GM12878 (cell line): ENCODE measurements around the gene PLK1. TPM values are rescaled to one million over a fixed set of nuclear protein-coding genes. Genes with fewer than 3 reads are reported as not detected.

ENCODE experiments used
- ATF7 ChIP-seq: fragments of 450-650 bp; IDR thresholded peaks from 2 replicates; pipeline ENCODE4 v1.6.1; 2016; ENCODE audit warnings: low read depth, mild to moderate bottlenecking
- BACH1 ChIP-seq: fragments of 450-650 bp; IDR thresholded peaks from 2 replicates; pipeline ENCODE4 v1.6.1; 2017; ENCODE audit warnings: mild to moderate bottlenecking, borderline replicate concordance
- BHLHE40 ChIP-seq, 2 experiments: fragments of 450-650 bp in 1 of 2; IDR thresholded peaks; 2 replicates each; pipeline ENCODE4 v1.6.1; 2011 to 2017; ENCODE audit warnings: low read depth in 2 of 2, borderline replicate concordance in 1 of 2, improper control_type of control experiment in 1 of 2, low read length in 1 of 2, mild to moderate bottlenecking in 1 of 2
- CBX3 ChIP-seq: fragments of 200-600 bp; sonication (generic); IDR thresholded peaks from 2 replicates; pipeline ENCODE4 v1.6.1; 2016; ENCODE audit warnings: low read depth, borderline replicate concordance
- CHD2 ChIP-seq: IDR thresholded peaks from 2 replicates; pipeline ENCODE4 v1.6.1; 2011; ENCODE audit warnings: low read depth, low read length, improper control_type of control experiment, borderline replicate concordance
- DPF2 ChIP-seq: fragments of 450-650 bp; IDR thresholded peaks from 2 replicates; pipeline ENCODE4 v1.6.1; 2017; ENCODE audit warnings: mild to moderate bottlenecking
- EP300 ChIP-seq, 2 experiments: fragments of 150-350 bp in 1 of 2; IDR thresholded peaks; 2 replicates each; pipeline ENCODE4 v1.6.1; 2011 to 2012; ENCODE audit warnings: low read depth in 2 of 2, low read length in 2 of 2, borderline replicate concordance in 1 of 2, improper control_type of control experiment in 1 of 2, inconsistent platforms in 1 of 2; ENCODE audit not compliant: control insufficient read depth in 1 of 2
- HCFC1 ChIP-seq: fragments of 150-350 bp; IDR thresholded peaks from 2 replicates; pipeline ENCODE4 v1.6.1; 2014; ENCODE audit warnings: low read length
- HDGF ChIP-seq: fragments of 450-650 bp; IDR thresholded peaks from 2 replicates; pipeline ENCODE4 v1.6.1; 2016; ENCODE audit warnings: antibody characterized with exemption
- IKZF2 ChIP-seq, 2 experiments: fragments of 450-650 bp; IDR thresholded peaks; 2 replicates each; pipeline ENCODE4 v1.6.1; 2017; ENCODE audit warnings: mild to moderate bottlenecking in 2 of 2, moderate library complexity in 2 of 2
- IRF3 ChIP-seq: fragments of 450-650 bp; IDR thresholded peaks from 2 replicates; pipeline ENCODE4 v1.6.1; 2014; ENCODE audit warnings: mild to moderate bottlenecking
- IRF5 ChIP-seq: fragments of 450-650 bp; IDR thresholded peaks from 2 replicates; pipeline ENCODE4 v1.6.1; 2017; ENCODE audit warnings: borderline replicate concordance
- NR2C2 ChIP-seq: IDR thresholded peaks from 2 replicates; pipeline ENCODE4 v1.6.1; 2011; ENCODE audit warnings: borderline replicate concordance, low read depth; ENCODE audit not compliant: control insufficient read depth, insufficient read length
- PKNOX1 ChIP-seq: fragments of 450-650 bp; IDR thresholded peaks from 2 replicates; pipeline ENCODE4 v1.6.1; 2016; ENCODE audit warnings: mild to moderate bottlenecking
- RAD21 ChIP-seq: IDR thresholded peaks from 2 replicates; pipeline ENCODE4 v1.6.1; 2011; ENCODE audit warnings: mild to moderate bottlenecking, low read depth, low read length, moderate library complexity; ENCODE audit not compliant: insufficient read depth
- RFX5 ChIP-seq: IDR thresholded peaks from 2 replicates; pipeline ENCODE4 v1.6.1; 2011; ENCODE audit warnings: low read depth, low read length, improper control_type of control experiment
- SPI1 ChIP-seq: IDR thresholded peaks from 2 replicates; pipeline ENCODE4 v1.6.1; 2011; ENCODE audit warnings: low read depth, mild to moderate bottlenecking, low read length, moderate library complexity, borderline replicate concordance; ENCODE audit not compliant: insufficient read depth
- SREBF1 ChIP-seq: IDR thresholded peaks from 2 replicates; pipeline ENCODE4 v1.6.1; 2012; ENCODE audit warnings: mild to moderate bottlenecking, low read length
- TARDBP ChIP-seq: IDR thresholded peaks from 2 replicates; pipeline ENCODE4 v1.6.1; 2016; ENCODE audit warnings: borderline replicate concordance
- WRNIP1 ChIP-seq: IDR thresholded peaks from 2 replicates; pipeline ENCODE4 v1.6.1; 2011; ENCODE audit warnings: low read depth, low read length, improper control_type of control experiment, borderline replicate concordance
- ZBED1 ChIP-seq: IDR thresholded peaks from 2 replicates; pipeline ENCODE4 v1.6.1; 2016; ENCODE audit warnings: borderline replicate concordance
- ZBTB11 ChIP-seq: fragments of 450-650 bp; formaldehyde crosslinking; IDR thresholded peaks from 2 replicates; pipeline ENCODE4 v1.5.0; 2022; ENCODE audit warnings: mild to moderate bottlenecking, missing genetic modification characterization
- ZNF24 ChIP-seq: fragments of 450-650 bp; IDR thresholded peaks from 2 replicates; pipeline ENCODE4 v1.6.1; 2017; ENCODE audit warnings: antibody characterized with exemption, mild to moderate bottlenecking
- ZNF384 ChIP-seq: IDR thresholded peaks from 2 replicates; pipeline ENCODE4 v1.6.1; 2012; ENCODE audit warnings: low read depth, mild to moderate bottlenecking, low read length, improper control_type of control experiment, borderline replicate concordance
- polyA plus RNA-seq, 11 experiments: library from polyadenylated mRNA; depleted of rRNA in 4 of 11; unstranded in 6 of 11; stranded (reverse) in 5 of 11; fragments of >200 nt; fragmentation: Nextera tagmentation in 4 of 11; fragmentation: Illumina TruSeq in 1 of 11; extraction: Ambion mirVana in 4 of 11; extraction: Trizol in 1 of 11; gene quantifications; 1 replicate in 1 of 11; 2 replicates in 10 of 11; pipeline versions ENCODE4 v1.2.1 to v1.2.3, GENCODE V29; 2011 to 2016; ENCODE audit warnings: inconsistent platforms in 2 of 11, missing spikeins in 2 of 11, low read depth in 1 of 11
- total RNA-seq, 4 experiments: library from RNA; depleted of rRNA in 3 of 4; stranded (reverse); fragments of >200 nt in 3 of 4; fragmentation: Illumina TruSeq in 1 of 4; extraction: Trizol in 1 of 4; gene quantifications; 2 replicates each; pipeline versions ENCODE4 v1.2.1 to v1.2.3, GENCODE V29; 2013 to 2021

PLK1 gene
- total and polyA plus RNA-seq, 10 of the 15 experiments (the other 5 are each of a cell fraction or from before 2014, with no cell fraction given) = 11.3 to 191 (median 84.5) TPM

GRCh38 chr16:23670137-23670776, 8.4 kb upstream of the PLK1 start (continued):
- TF ChIP-seq CHD2 (0 out of 2 replicates have a peak, but pooled peaks have one; percentile 42), TARDBP (no peak), HDGF (no peak), IRF3 (no peak), RFX5 (no peak), ZNF24 (0 out of 2 replicates have a peak, but pooled peaks have one; percentile 28), WRNIP1 (no peak), BACH1 (peak; percentile 94), ZNF384 (no peak), BHLHE40 (IDR thresholded peaks at IDR 0.05; ENCODE audit: borderline replicate concordance in 1 of 2, low read depth in 2 of 2, low read length in 1 of 2) (peak; percentile 63 to 71), SREBF1 (no peak), ZBED1 (peak; percentile 93; the same call in 1 of the 2 replicates), HCFC1 (no peak), IRF5 (no peak), NR2C2 (no peak), EP300 (IDR thresholded peaks at IDR 0.05; ENCODE audit: borderline replicate concordance in 1 of 2, control insufficient read depth in 1 of 2, low read depth in 2 of 2, low read length in 2 of 2) (peak; percentile 96 to 98), SPI1 (peak; percentile 59), DPF2 (peak; percentile 98), RAD21 (no peak), IKZF2 (IDR thresholded peaks at IDR 0.05) (peak; percentile 98 to 99), ZBTB11 (CRISPR knock-in tag) (no peak), CBX3 (no peak), PKNOX1 (peak; percentile 49), ATF7 (peak; percentile 69)
